SK-N-SH (cell line): ENCODE data around the gene RPS28. TPM values are rescaled to one million over a fixed set of nuclear protein-coding genes. Genes with fewer than 3 reads are reported as not detected.
"Not testable (repeated sequence)": the region's sequence is repeated elsewhere in the genome, so short reads cannot be mapped to it uniquely, and the experiment has no call there.

Source experiments
- CTCF ChIA-PET: fragments of 300-600, 350-600 bp; formaldehyde crosslinking; extraction: SDS; loops from one replicate; lab custom pipeline; 2021; lab: Yijun Ruan, JAX
- POLR2A ChIA-PET: fragments of 350-600 bp; sonication (Branson Sonifier 250); formaldehyde crosslinking; extraction: SDS; loops from one replicate; lab custom pipeline; 2020; ENCODE audit warnings: antibody characterized with exemption, inconsistent platforms; lab: Yijun Ruan, JAX
- DNase-seq: peaks from one replicate; pipeline ENCODE4 v3.0.0; 2012
- H2AFZ ChIP-seq: fragments of 200-600 bp; sonication (generic); 2 replicates; pipeline ENCODE4 v1.8.1; 2016; ENCODE audit warnings: antibody characterized with exemption, mild to moderate bottlenecking, low read depth
- H3F3A ChIP-seq: fragments of 200-600 bp; sonication (generic); replicated peaks from 2 replicates; pipeline ENCODE3; 2016; ENCODE audit warnings: antibody characterized with exemption, mild to moderate bottlenecking; ENCODE audit not compliant: insufficient read depth
- H3K27ac ChIP-seq, 2 experiments: fragments of 200-500 bp in 1 of 2; fragments of 200-600 bp in 1 of 2; sonication (Bioruptor generic) in 1 of 2; sonication (generic), shearing (Covaris generic) in 1 of 2; 2 replicates each; pipeline versions ENCODE4 v1.5.1 to v1.6.1; 2014 to 2016; ENCODE audit warnings: low read depth in 2 of 2, inconsistent platforms in 1 of 2, low read length in 1 of 2, mild to moderate bottlenecking in 1 of 2, mixed read lengths in 1 of 2
- H3K27me3 ChIP-seq: fragments of 200-600 bp; sonication (generic), shearing (Covaris generic); 2 replicates; pipeline ENCODE4 v1.6.1; 2016; ENCODE audit warnings: mixed run types; ENCODE audit not compliant: insufficient read depth
- H3K36me3 ChIP-seq, 2 experiments: fragments of 200-500 bp in 1 of 2; fragments of 200-600 bp in 1 of 2; sonication (Bioruptor generic) in 1 of 2; sonication (generic) in 1 of 2; replicated peaks in 1 of 2; 2 replicates each; pipeline versions ENCODE3 to v1.5.1; 2014 to 2016; ENCODE audit warnings: low read length in 1 of 2, mild to moderate bottlenecking in 1 of 2; ENCODE audit not compliant: insufficient read depth in 2 of 2, control insufficient read depth in 1 of 2
- H3K4me1 ChIP-seq, 2 experiments: fragments of 200-500 bp in 1 of 2; fragments of 200-600 bp in 1 of 2; sonication (Bioruptor generic) in 1 of 2; sonication (generic), shearing (Covaris generic) in 1 of 2; 2 replicates each; pipeline versions ENCODE4 v1.5.1 to v1.6.1; 2014 to 2016; ENCODE audit warnings: low read depth in 1 of 2, low read length in 1 of 2, mixed run types in 1 of 2; ENCODE audit not compliant: insufficient read depth in 2 of 2, control insufficient read depth in 1 of 2
- H3K4me2 ChIP-seq: fragments of 200-600 bp; sonication (generic), shearing (Covaris generic); 2 replicates; pipeline ENCODE4 v1.6.1; 2017; ENCODE audit warnings: mixed run types
- H3K4me3 ChIP-seq, 2 experiments: fragments of 200-500 bp in 1 of 2; fragments of 200-600 bp in 1 of 2; sonication (Bioruptor generic) in 1 of 2; sonication (generic), shearing (Covaris generic) in 1 of 2; 2 replicates each; pipeline versions ENCODE4 v1.5.1 to v1.8.1; 2014 to 2016; ENCODE audit warnings: low read depth in 2 of 2, inconsistent platforms in 1 of 2, low read length in 1 of 2, mild to moderate bottlenecking in 1 of 2, mixed read lengths in 1 of 2, moderate library complexity in 1 of 2
- H3K79me2 ChIP-seq: fragments of 200-600 bp; sonication (generic); 2 replicates; pipeline ENCODE4 v1.8.1; 2017; ENCODE audit warnings: mild to moderate bottlenecking; ENCODE audit not compliant: insufficient read depth
- H3K9ac ChIP-seq: fragments of 200-600 bp; sonication (generic); 2 replicates; pipeline ENCODE4 v1.6.1; 2017; ENCODE audit warnings: mixed run types
- H3K9me2 ChIP-seq: fragments of 200-600 bp; sonication (generic); 2 replicates; pipeline ENCODE4 v1.6.1; 2017; ENCODE audit warnings: mixed run types
- H3K9me3 ChIP-seq: fragments of 200-600 bp; sonication (generic); 2 replicates; pipeline ENCODE4 v1.6.1; 2017; ENCODE audit warnings: mixed run types, mild to moderate bottlenecking, moderate library complexity
- H4K20me1 ChIP-seq: fragments of 200-600 bp; sonication (generic); 2 replicates; pipeline ENCODE4 v1.6.1; 2017; ENCODE audit warnings: mild to moderate bottlenecking, mixed run types; ENCODE audit not compliant: insufficient read depth
- CHD2 ChIP-seq: fragments of 150-350 bp; IDR thresholded peaks from 2 replicates; pipeline ENCODE4 v1.6.1; 2018; ENCODE audit warnings: low read length; ENCODE audit not compliant: partially characterized antibody
- JUND ChIP-seq: IDR thresholded peaks from 2 replicates; pipeline ENCODE4 v1.4.0; 2012
- MEF2A ChIP-seq: IDR thresholded peaks from 2 replicates; pipeline ENCODE4 v1.4.0; 2012; ENCODE audit warnings: low read depth, borderline replicate concordance
- MXI1 ChIP-seq: IDR thresholded peaks from 2 replicates; pipeline ENCODE4 v1.6.1; 2012; ENCODE audit warnings: mild to moderate bottlenecking, low read depth, low read length, improper control_type of control experiment
- TCF12 ChIP-seq: IDR thresholded peaks from 2 replicates; pipeline ENCODE4 v1.4.0; 2012
- whole genome bisulfite sequencing: methylation state at CpG from one replicate; pipeline ENCODE4 v1.1.6; 2017; ENCODE audit warnings: low lambda C conversion rate; 5-methylcytosine and 5-hydroxymethylcytosine counted together
- polyA plus RNA-seq, 3 experiments: library from polyadenylated mRNA; depleted of rRNA; stranded (reverse); fragments of >200 nt; gene quantifications; 2 replicates each; pipeline ENCODE4 v1.2.3, GENCODE V29; 2012
- TF ChIP-seq, protein P1 (sequence below): fragments of 200-600 bp; sonication (generic); IDR thresholded peaks from 2 replicates; pipeline ENCODE4 v1.6.1; 2017; ENCODE audit warnings: antibody characterized with exemption, mild to moderate bottlenecking, moderate library complexity

Gene RPS28
- polyA plus RNA-seq, 1 of the 3 experiments (the other 2 are of a cell fraction), result 601 TPM

DNA sequence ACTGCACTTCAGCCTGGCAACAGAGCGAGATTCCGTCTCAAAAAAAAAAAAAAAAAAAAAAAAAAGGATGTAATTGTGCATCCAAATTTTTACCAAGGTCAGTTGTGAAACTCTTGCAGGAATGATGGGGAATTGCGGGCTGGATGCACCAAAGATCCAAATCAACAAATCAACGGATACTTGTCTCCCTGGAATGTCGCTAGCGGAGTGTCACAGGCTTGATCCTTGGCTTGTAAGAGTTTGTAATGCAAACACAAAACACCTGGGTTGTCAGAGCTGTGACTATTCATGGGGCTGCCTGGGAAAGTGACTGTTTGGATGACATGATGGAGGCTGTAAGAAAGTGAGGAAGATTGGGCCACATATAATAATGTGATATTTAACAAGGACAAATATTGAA lies 17.5 kb downstream of the RPS28 start:
- Histone ChIP-seq H3K27ac (no peak overlapping the region), H3K79me2 (no peaks in the 10 kb centered on the region), H3K4me1 (no peaks in the 10 kb centered on the region; a peak in 1 of 4 replicates), H2AFZ (no peak overlapping the region), H3K9me3 (no peaks in the 10 kb centered on the region), H3K4me3 (no peak overlapping the region), H3K9me2 (no peaks in the 10 kb centered on the region), H3K4me2 (no peak overlapping the region), H4K20me1 (no peaks in the 10 kb centered on the region), H3F3A (peaks cover under 1% of the 10 kb centered on the region), H3K9ac (no peak overlapping the region), H3K27me3 (peaks cover 37% of the 10 kb centered on the region), H3K36me3 (no peaks in the 10 kb centered on the region)
- 37% methylated on average over 6 of the region's 6 CpGs for WGBS
- TF ChIP-seq MXI1 (no peak), TCF12 (no peak)
- POLR2A ChIA-PET, result no interaction called here
- CTCF ChIA-PET, result interaction anchor here (6.5 kb wide), 1 partner anchor 15 kb away, joined by 61 read pairs; no protein-coding TSS in a partner anchor
- DNase-seq, result no peak

DNA sequence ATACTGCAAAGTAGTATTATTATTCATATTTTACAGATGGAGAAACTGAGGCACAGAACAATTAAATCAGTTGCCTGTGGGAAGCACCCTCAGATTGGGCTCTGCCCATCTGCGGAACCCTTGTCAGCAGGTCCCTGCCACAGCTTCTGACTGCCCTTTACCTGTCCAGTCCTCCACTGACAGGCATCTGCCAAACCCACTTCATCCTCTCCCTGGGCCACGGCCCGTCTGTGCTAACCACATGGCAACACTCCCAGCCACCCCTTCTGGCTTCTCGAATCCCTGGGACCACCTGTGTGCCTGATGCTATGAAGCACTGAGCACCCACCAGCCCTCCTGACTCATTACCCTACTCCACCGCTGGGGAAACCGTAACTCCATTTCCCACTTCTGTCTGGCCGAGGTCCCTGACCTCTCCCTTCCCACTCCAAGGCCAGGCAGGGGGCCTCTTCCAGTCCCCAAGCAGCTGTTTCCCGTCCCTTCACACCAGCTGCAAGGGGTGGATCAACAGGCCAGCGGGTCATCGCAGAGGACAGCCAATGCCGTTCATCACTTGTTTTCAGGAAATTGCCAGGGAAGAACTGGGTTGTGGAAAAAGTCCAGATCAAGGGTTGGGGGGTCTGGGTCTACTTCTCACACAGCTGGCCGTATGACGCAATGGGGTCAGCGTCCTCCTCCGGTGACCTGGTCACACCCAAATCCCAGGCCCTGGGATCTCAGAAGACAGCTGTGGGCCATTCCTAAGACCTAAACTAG lies 19.2 kb downstream of the RPS28 start:
- H3K36me3 ChIP-seq, result no peaks in the 10 kb centered on the region
- ChIA-PET CTCF (interaction anchor here (1.0 to 6.5 kb wide), 6 partner anchors 10 to 77 kb away, joined by 3 to 61 read pairs (median 5); partner anchors contain the start of gene MARCHF2), POLR2A (interaction anchor here (0.6 kb wide), 1 partner anchor 15 kb away, joined by 5 read pairs; no protein-coding TSS in a partner anchor)
- no peaks in the 10 kb centered on the region; a peak in 1 of 4 replicates for H3K4me1 ChIP-seq
- H3K27ac ChIP-seq, result no peak overlapping the region
- H2AFZ ChIP-seq, result no peak overlapping the region
- H4K20me1 ChIP-seq, result no peaks in the 10 kb centered on the region
- no peak overlapping the region for H3K4me2 ChIP-seq
- peak; percentile 65 for DNase-seq
- H3F3A ChIP-seq, result peaks cover 3% of the 10 kb centered on the region
- peaks cover 27% of the 10 kb centered on the region for H3K27me3 ChIP-seq
- no peaks in the 10 kb centered on the region for H3K79me2 ChIP-seq
- H3K9ac ChIP-seq, result no peak overlapping the region
- H3K4me3 ChIP-seq, result no peak overlapping the region
- no peaks in the 10 kb centered on the region for H3K9me2 ChIP-seq
- 33% methylated on average over 15 of the region's 15 CpGs for WGBS
- H3K9me3 ChIP-seq, result no peaks in the 10 kb centered on the region
- no peak for TF ChIP-seq JUND
- TF ChIP-seq CHD2, result no peak
- no peak for TF ChIP-seq MEF2A
- TF ChIP-seq, protein P1, sequence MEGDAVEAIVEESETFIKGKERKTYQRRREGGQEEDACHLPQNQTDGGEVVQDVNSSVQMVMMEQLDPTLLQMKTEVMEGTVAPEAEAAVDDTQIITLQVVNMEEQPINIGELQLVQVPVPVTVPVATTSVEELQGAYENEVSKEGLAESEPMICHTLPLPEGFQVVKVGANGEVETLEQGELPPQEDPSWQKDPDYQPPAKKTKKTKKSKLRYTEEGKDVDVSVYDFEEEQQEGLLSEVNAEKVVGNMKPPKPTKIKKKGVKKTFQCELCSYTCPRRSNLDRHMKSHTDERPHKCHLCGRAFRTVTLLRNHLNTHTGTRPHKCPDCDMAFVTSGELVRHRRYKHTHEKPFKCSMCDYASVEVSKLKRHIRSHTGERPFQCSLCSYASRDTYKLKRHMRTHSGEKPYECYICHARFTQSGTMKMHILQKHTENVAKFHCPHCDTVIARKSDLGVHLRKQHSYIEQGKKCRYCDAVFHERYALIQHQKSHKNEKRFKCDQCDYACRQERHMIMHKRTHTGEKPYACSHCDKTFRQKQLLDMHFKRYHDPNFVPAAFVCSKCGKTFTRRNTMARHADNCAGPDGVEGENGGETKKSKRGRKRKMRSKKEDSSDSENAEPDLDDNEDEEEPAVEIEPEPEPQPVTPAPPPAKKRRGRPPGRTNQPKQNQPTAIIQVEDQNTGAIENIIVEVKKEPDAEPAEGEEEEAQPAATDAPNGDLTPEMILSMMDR, result peak; percentile 25

DNA sequence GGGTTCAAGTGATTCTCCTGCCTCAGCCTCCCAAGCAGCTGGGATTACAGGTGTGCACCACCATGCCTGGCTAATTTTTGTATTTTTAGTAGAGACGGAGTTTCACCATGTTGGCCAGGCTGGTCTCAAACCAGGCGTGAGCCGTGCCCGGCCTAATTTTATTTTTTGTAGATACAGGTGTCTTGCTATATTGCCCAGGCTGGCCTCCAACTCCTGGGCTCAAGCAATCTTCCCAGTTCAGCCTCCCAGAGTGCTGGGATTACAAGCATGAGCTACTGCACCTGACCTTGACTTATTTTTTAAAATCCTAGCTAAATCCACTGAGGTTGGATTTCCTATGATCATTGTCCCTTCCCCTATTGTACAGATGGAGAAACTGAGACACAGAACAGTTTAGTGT lies 20.2 kb downstream of the RPS28 start:
- H3K79me2 ChIP-seq, H4K20me1 ChIP-seq, H3K36me3 ChIP-seq, H3K9me3 ChIP-seq, H3K4me3 ChIP-seq, H3K9me2 ChIP-seq, H3K4me1 ChIP-seq, H3K4me2 ChIP-seq, POLR2A ChIA-PET, H3K27ac ChIP-seq, DNase-seq, H3K9ac ChIP-seq, H3F3A ChIP-seq, H2AFZ ChIP-seq: not testable (repeated sequence)
- CTCF ChIA-PET, result interaction anchor here (1.0 to 6.5 kb wide), 4 partner anchors 12 to 76 kb away, joined by 3 to 61 read pairs (median 6); no protein-coding TSS in a partner anchor
- H3K27me3 ChIP-seq, result peaks cover 18% of the 10 kb centered on the region; the same call in 1 of the 2 replicates
- 98% methylated on average over 4 of the region's 4 CpGs for WGBS
